ENCODE results near the gene ALDH3A1.
A peak's percentile ranks its signal among the peaks of the same experiment; 100 is the strongest.

Gene ALDH3A1

DNA sequence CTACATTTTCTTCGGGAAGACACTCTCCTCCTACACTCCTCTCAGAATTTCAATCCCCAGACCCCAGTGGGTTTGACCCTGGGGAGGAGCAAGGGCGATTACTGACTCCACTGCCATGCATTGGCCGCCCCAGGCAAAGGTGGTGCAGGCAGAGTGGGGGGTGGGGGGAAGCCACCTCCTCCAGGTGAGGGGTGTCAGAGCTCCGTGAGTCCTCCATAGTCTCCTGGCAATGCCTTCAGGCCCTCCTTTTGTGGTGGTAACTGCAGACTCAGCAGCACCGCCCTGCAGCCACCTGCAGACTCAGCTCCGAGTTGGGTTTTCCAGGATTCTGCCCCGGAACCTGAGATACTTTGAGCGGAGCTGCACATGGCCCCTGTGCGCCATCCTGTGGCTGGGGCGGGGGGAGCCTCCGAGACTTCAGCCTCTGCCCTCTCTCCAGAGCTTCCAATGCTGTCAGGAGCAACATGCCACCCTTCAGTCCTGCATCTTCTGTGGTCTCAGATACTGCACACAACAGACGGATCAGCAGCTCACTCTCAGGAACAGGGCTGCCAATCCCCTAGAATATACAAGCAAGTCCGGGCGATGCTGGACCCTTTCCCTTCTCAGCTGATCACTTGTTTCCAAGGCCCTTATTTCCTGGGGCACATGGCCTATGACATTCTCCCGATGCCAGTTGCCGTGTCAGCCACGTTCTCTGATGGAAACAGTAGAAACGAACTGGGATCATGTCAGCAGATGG lies 29.3 kb downstream of the ALDH3A1 start:
- DNase-seq (ENCODE audit: low read depth): peak; percentile 8

DNA sequence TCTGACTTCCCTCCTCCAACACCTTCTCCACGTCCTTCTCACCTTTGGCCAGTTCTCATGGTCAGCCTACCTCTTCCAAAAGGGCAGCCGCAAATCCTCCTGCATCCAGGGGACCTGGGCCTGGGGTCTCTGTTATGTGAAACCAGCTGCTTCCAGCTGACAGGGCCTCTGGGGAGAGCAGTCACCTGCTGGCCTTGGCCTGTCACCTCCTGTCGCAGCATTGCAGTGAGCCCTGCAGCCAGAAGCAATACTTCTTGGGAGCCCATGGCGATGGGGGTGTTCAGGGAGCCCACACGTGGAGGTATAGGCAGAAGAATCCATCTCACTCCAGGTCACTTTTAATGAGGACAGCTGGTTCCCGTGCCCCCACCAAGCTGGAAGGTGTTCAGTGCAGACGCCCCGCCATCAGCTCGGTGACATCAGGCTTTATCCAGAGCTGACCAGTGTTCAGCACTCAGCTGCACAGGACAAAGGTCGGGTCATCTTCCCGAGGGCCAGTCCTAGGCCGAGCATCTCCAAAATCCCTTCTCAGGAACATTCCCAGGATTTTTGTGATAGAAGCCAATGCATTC lies 30.0 kb downstream of the ALDH3A1 start:
- DNase-seq (ENCODE audit: low read depth): no peak

DNA sequence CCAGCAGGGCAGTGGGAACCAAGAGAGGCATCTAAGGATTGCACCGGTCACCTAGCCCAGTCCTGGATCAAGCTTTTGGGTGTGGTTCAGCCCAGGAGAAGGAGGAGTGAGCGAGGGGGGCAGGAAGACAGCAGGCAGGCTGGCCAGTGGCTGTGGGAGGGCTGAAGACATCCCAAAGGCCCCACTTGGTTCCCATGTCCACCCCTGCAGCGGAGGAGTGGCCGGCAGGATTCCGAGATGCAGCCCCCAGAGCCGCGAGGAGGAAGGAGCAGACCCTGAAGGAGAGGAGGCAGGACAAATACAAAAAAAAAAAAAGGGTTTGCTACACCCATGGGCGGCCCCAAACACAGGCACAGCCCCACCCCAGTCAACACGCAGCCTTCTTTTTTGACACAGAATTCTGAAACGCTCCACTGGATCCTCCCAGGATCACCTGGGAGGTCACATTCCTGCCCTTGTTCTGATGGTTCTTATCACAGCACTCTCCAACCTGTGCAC lies 30.6 kb downstream of the ALDH3A1 start:
- DNase-seq (ENCODE audit: low read depth): no peak

DNA sequence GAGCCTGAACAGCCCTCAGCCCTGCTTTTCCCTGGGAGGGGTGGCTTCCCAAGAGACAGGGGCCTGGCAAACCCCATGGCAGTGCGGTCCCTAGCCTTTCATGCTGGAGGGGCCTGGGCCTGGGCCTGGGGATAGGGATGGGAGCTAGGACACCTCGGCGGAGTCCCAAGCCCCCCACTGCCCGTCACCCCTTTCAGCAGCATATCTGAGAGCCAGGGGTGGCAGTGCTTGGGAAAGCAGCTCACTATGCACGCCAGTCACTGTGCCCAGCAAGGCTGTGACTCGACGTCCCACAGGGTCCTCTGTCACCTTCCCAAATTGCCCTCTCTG lies 31.1 kb downstream of the ALDH3A1 start:
- no peak for DNase-seq (ENCODE audit: low read depth)

DNA sequence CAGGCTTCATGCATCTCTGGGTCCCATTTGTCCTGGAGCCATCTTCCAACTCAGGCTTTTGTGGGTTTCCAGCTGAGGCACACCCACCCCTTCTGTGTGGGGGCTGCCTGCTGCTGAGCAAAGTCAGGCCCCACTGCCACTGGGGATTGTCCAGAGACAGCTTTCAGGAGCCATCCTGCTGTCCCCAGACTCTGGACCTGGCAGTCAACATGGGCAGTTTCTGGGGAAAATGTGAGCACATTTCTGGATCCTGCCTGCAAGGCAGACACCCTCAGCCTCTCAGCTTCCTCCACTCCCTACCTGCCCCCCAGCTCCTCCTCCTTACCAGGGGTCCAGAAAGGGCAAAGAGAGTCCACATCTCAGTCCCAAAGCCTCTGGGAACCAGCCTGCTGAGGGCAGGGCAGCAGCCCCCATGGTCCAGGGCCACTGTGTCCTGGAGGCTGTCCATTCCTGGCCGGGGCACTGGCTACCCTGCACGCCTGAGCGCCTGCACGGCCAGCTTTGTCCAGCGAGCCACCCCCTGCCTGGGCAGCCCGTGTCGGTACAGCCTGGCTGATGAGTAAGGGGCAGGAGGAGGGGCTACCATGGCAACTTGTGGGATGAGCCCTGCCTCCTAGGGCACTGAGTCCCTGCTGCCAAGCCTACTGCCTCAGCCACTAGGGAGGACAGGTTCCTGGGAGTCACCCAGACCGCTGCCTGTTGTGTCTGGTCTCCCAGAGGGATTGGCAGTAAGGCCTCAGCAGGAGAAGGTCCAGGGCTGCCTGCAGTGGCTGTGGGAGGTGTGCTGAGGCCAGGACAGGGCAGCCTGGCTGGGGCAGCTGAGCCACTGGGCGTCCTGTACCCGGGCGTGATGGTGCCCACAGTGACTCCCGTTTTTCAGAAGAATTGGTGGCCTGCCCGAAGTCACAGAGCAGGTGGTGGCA lies 31.7 kb downstream of the ALDH3A1 start, which contains the start of gene SLC47A2:
TSS of gene SLC47A2 (minus strand) at position 477 of the 923 bp plus-strand sequence. CDS start at position 448, 29 bp downstream.
- no peak for DNase-seq (ENCODE audit: low read depth)

DNA sequence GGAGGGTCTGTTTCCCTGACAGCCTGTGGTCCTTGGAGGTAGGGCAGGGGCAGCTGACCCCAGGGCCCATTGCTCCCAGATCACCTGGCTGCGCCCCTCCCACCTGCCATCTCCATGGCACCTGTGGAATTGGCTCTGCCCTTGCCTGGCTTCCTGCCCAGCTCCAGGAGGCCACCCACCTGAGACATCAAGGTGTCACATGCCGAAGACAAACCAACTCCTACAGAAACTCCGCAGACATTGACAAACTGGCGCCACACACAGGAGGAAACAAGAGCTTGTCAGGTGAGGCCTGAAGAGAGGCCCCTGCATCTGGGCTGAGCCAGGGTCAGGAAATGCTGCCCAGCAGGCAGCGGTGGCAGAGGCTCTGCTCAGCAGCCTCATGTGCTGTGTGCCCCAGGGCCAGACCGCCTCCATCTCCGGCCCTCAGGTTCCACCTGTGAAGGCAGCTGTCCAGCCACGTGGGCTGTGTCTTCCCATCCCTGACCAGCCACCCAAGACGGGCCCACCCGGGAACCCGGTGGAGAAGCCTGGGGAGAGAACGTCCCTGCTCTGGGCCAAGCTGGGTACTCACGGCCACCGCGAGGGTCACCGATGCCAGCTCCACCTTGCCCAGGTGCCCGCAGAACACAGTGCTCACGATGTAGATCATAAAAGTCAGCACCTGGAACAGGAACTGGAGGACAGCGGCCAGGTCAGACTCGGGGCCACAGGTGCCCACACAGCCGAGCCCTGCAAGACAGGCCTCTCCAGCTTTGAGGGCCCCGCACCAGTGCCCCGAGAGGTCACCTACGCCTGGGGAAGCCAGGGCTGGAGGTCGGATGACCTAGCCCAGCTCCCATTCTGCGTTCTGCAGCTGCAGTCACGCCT lies 33.3 kb downstream of the ALDH3A1 start:
- DNase-seq (ENCODE audit: low read depth): no peak

DNA sequence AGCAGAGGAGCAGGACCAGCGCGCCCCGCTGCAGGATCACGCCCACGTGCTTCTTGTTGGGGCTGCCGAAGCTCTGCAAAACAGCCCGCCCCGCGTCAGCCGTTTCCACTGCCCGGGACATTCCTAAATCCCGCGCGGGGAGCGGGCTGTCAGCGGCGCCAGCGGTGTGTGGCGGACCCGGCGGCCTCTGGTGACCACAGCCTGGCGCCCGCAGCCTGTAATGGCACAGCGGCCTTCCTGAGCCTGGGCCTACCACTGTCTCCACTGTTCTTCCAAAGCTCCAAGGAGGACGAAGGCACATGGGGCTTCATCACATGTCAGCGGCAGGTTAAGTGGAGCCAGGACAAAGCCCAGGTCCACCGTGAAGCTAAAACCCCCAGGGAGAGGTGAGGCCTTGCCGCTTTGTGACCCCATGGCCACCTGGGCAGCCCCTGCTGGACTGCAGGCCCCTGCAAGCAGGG lies 34.2 kb downstream of the ALDH3A1 start:
- DNase-seq (ENCODE audit: low read depth): no peak

DNA sequence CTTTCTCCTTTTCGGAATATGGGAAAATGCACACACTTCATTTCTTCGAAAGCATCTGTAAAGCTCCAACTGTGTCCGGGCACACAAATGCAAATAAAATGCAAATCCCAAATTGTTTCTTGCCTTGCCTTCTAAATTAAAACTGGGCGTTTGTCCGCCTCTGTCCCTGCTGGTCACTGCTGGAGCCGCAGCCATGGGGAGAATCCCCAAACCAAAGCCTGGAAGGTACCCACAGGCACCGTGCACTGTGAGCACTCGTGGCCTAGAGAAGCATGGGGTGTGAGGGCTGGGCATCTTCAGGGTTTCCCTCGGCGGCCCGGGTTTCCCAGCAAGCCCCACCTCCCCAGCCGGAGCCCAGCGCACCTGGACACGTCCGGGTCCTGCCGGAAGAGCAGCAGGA lies 34.6 kb downstream of the ALDH3A1 start:
- DNase-seq (ENCODE audit: low read depth): peak; percentile 14

DNA sequence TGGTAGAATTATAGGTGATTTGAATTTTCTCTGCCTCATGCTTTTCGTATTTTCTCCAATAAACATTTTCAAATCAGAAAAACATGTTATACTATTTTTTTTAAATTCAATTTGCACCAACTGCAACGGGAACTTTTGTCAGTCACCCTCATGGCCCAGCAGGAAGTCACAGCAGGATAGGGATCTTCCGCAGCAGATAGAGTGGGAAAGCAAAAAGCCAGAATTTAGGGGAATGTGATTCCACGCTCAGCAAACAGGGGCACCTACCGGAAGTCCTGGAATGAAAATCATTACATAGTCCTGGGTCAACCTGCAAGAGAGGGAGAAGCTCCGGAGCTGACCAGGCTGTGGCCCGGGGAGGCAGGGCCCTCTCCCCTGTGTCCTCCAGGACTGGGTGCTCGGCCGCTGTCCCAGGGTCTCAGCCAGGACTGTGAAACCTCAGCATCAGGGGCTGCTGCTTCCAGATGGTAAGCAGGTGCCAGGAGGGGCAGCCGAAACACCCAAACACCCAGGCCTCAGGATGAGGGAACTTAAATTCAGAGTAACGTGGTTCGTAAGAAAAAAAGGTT lies 35.6 kb downstream of the ALDH3A1 start:
- no peak for DNase-seq (ENCODE audit: low read depth)

DNA sequence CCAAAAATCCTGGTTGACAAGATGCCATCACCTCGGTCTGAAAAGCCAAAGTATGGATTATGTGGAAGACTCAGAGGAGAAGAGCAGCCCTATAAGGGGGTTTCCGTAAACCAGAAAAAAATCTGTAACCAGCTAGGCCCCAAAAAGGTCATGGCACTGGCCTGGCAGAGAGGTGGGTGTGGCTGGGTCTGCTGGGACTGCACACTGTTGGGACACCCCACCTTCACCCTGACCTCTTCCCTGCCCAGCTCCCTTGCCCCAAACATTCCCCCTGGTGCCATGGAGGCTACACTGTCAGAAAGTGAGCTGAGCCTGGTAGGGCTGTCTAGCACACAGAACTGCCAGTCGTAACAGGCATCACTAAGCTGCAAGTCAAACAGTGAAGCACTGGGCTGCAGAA lies 38.3 kb downstream of the ALDH3A1 start:
- DNase-seq (ENCODE audit: low read depth): no peak

DNA sequence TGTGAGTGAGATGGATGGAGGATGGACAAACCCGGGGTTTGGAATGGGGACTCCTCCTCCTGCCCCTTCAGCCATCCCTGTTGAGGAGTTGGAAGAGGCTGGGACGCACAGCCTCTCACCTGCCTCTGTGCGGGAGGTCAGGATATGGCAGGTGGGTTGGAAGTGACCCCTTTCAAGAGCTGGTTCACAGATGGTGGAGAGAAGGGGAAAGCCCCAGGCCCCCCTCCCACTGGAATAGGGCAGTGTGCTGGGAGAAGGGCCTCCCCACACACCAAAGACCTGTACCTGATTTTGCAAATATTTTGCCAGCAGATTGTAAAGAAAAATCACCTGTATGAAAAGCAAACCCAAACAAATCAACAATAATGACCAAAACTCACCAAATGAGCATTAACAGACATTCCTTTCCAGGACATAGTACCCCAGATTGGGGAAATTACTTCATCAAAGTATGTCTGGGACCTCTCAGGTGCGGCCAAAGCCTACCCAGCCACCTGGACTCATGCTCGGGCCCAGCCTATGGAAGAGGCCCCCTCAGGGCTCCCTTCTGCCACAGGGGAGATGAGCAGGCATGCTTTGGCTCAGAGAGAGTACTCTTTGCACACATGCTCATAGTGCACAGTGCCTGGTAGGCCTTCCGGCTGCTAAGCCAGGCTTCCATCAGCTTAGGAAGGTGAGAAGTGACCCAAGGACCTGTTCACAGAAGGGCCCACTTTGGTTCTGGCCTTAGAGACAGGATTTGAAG lies 39.5 kb downstream of the ALDH3A1 start:
- no peak for DNase-seq (ENCODE audit: low read depth)

DNA sequence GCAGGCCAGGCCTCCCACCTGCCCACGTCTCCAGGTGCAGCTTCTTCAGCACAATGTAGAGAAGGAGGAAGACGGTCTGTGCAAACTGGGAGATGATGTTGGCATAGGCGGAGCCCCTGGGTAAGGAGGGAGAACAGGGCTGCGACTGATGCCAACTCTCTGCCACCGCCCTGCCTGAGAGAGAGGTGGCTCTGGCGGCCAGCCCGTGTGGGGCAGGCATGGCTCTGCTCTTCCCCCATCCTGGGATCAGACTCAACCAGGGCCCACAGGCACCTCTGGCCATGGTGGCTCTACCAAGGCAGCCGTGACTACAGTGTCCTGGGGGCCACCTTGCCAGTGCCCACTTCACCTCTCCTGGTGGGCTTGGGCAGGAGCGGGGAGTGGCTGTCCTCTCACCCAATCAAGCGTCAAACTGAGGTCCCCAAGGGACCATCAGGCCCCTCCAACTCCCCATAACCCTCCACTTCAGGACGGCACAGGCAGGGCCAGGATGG lies 40.3 kb downstream of the ALDH3A1 start:
- DNase-seq (ENCODE audit: low read depth): no peak

DNA sequence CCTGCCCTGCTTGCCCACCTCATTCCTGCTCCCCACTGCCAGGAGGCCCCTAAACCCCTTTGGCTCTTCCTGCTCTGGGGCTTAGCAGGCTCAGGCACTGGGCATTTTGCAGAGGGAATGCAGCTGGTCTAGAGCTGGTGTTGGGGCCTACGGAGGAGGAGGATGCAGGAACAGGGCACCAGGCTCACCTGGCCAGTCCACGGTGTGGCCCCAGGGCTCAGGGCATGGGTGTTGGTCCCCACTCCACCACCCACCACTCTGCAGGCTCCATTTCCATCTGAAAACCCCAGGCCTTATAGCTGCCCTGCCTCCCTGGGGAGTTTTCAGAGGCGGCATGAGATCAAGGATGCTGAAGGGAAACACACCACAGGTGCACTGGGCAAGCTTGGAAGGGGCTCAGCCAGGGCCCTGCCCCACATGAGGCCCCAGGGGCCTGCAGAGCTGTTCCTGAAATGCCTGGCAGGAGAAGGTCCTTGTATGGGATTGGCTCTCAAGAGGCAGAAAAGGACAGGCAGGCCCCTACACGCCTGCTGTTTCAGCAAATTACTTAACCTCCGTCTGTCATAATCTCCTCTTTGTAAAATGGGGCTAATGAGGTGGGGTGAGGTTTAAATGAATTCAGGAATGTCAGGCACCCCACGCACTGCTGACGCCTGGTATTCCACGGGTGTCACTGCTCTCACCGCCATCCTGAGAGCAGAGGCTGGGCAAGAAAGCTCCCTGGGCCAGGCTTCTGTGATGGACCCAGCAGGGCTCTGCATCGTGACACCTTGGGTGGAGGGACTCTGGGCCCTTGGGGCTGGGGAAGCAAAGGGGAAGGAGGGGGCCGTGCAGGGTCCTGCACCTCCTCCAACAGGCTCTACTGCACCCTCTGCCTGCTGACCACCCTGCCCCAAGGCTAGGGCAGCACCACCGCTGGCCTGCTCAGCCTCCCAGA lies 41.0 kb downstream of the ALDH3A1 start:
- DNase-seq (ENCODE audit: low read depth): no peak

DNA sequence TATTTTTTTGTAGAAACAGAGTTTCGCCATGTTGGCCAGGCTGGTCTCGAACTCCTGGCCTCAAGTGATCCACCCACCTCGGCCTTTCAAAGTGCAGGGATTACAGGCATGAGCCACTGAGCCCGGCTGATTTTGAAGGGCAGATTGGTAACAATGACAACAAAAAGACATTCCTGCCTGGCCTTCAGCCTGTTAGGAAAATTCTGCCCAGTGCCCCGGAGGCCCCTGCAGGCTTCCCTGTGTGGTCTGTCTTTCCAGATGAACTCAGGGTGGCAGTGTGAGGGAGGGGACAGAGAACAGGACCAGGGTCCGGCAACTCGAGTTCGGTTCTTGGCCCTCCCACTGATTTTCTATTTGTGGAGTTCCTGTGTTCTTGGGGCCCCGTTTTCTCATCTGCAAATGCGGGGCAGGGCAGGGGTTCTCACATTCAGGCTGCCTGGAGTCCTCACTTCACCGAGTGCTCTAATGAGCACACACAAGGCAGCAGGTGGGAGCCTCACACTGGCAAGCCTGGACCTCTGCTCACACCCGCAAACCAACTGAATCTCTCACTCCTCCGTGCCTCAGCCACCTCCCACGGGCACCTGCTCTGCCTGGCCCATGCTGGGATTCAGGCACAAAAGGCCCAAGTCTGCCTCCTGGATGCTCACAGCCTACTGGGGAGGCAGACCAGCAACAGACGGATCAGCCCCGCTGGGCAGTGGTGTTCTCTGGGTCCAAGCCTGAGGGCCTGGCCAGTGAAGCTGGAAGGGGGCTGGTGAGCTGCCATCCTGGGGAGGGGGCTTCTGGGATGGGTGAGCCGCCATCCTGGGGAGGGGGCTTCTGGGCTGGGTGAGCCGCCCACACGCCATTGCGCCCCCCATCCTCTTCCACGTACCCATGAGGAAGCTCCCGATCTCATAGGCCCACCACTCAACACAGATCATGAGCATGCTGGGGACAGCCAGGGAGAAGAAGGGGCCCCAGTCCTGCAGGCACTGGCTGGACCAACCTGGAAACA lies 42.0 kb downstream of the ALDH3A1 start:
- DNase-seq (ENCODE audit: low read depth): no peak

DNA sequence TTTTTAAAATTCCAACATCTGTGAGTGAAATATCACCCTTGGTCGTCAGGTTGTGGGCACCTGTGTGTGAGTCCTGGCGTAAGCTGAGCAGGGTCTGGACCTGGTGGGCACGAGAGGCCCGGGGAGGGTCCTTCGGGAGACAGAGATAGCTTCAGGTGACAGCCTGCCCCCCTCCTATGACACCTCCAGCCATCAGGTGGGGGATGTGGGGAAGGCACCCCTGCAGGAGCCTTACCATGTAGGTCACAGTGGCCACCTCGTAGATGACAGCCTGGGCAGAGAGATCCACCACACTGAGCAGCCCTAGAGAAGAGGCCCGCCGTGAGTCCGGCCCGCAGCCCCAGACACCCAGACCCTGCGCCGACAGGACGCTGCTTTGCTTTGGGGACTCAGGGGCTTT lies 42.9 kb downstream of the ALDH3A1 start:
- no peak for DNase-seq (ENCODE audit: low read depth)

DNA sequence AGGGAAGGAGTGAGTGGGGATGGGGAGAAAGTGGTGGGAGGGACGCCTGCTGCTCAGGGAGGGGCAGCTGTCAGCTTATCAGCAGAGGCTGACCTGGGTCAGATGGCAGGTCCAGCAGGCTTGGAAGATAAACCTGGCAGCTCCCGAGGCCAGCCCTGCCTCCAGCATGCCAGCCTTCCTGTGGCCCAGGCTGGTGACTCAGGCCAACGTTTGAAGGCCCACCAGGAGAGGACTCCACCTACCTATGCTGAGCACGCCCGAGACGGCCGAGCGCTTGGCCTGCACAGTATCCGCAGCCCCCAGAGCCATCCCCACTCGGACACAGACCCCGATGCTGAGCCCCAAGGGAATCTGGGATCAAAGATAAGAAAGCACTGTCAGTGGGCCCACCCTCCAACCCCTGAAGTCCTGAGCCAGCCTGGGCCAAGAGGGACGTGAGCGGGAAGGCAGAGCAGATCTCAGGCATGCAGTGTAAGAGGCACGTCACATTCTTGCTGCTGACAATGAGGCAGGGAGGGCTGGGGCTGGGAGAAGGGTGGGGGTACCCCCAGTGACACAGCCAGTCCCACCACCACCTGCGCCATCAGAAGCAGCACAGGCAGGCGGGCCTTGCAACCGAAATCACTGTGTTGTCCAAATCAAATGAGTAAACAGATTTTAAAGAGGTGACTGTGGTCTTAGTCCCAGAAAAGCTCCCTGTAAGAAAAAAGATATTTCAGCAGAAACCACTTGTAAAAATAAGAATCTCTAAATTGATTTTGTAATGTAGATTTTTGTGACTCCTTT lies 44.1 kb downstream of the ALDH3A1 start:
- DNase-seq (ENCODE audit: low read depth): no peak
